ENCODE data around the gene WSCD2.

The WSCD2 gene

DNA sequence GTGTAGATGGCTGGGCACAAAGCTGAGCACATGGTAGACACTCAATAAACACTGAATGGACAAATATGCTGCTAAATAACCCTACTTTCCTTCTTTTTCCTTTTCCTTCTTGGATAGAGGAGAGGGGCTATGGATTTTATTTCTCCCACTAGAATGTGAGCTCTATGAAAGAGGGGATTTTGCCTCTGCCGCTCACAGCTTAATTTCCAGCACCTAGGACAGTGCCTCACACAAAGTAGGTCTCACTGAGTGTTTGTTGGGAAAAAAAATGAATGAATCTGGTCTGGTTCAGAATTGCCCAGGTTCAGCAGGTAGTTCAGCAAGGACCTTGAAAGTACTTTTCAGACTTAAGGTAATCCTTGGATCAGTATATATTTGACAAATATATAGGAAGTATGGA lies 65.5 kb downstream of the WSCD2 start:
- TF ChIP-seq, protein P1, sequence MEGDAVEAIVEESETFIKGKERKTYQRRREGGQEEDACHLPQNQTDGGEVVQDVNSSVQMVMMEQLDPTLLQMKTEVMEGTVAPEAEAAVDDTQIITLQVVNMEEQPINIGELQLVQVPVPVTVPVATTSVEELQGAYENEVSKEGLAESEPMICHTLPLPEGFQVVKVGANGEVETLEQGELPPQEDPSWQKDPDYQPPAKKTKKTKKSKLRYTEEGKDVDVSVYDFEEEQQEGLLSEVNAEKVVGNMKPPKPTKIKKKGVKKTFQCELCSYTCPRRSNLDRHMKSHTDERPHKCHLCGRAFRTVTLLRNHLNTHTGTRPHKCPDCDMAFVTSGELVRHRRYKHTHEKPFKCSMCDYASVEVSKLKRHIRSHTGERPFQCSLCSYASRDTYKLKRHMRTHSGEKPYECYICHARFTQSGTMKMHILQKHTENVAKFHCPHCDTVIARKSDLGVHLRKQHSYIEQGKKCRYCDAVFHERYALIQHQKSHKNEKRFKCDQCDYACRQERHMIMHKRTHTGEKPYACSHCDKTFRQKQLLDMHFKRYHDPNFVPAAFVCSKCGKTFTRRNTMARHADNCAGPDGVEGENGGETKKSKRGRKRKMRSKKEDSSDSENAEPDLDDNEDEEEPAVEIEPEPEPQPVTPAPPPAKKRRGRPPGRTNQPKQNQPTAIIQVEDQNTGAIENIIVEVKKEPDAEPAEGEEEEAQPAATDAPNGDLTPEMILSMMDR (IDR thresholded peaks at IDR 0.05; ENCODE audit: borderline replicate concordance, insufficient read depth, low read depth, low read length) = no peak
- no peak overlapping the region for H3K4me3 ChIP-seq (ENCODE audit: low read depth, low read length)

DNA sequence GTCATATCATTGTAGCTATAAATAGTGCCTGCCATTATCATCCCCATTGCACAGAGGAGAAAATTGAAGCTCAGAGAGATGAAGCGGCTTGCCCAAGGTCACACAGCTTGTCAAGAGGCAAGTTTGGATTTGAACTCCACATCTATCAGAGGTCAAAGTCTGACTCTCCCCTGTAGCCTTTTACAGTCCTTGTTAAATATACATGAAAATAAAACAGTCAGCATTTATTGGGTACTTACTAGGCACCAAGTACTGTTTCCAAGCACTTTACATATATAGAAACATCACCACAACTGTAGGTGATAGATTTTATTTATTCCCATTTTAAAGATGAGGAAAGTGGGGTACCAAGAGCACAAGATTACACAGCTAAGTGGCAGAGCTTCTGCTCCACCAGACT lies 67.2 kb downstream of the WSCD2 start:
- H3K4me3 ChIP-seq (ENCODE audit: low read depth, low read length) = no peak overlapping the region
- TF ChIP-seq, protein P1 (IDR thresholded peaks at IDR 0.05; ENCODE audit: borderline replicate concordance, insufficient read depth, low read depth, low read length) = no peak

DNA sequence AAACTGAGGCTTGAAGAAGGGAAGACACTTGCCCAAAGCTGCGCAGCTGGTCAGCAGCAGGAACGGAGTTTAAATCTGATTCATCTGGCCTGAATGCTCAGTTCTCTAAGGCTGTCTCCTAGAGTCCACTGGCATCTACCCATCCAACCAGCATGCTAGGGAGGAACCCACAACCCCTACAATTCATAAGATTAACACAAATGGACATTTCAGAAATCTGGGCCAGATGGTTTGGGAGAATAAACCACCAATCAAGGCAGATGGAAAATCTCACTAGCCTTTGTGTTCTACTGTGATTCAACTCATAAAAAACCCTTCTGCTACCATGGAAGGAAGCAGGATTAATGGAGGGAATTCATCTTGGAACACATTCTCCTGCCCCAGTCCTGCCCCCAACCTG lies 67.8 kb downstream of the WSCD2 start:
- H3K4me3 ChIP-seq (ENCODE audit: low read depth, low read length) = no peak overlapping the region
- TF ChIP-seq, protein P1 (IDR thresholded peaks at IDR 0.05; ENCODE audit: borderline replicate concordance, insufficient read depth, low read depth, low read length) = no peak

DNA sequence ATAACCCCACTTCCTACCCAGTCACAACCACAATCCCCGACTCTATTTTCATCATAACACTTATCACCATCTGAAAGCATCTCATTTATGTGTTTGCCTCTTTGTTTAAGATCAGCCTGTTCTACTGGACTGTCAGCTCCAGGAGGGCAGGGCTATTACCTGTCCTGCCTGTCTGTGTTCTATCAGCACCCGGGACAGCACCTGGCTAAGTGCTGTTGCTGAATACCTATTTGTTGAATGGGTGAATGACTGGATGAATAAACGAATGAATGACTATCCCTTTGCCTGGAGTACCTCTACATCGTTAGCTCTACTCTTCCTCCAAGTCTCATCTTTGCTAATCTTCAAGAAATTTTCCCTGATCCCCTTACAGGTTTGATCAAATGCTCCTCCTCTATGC lies 69.0 kb downstream of the WSCD2 start:
- TF ChIP-seq, protein P1 (IDR thresholded peaks at IDR 0.05; ENCODE audit: borderline replicate concordance, insufficient read depth, low read depth, low read length) = no peak
- no peak overlapping the region for H3K4me3 ChIP-seq (ENCODE audit: low read depth, low read length)

DNA sequence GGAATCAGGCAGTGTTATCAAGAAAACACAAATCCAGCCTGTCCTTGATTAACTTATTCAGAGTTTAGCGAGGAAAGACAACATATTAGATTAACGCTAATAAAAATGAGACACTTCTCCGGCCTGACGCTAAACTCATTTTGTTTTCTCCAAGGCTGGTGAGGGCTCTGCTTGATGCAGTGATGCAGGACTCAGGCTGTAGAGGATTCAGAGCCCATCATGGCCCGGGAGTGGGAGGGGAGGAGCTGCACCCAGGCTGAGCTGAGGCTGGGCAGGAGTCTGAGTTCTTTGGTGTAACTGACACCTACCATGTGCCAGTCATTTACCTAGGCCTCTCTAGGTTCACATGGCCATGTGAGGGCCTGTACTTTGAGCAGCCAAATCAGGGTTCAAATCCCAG lies 70.0 kb downstream of the WSCD2 start:
- TF ChIP-seq, protein P1 (IDR thresholded peaks at IDR 0.05; ENCODE audit: borderline replicate concordance, insufficient read depth, low read depth, low read length) = no peak
- H3K4me3 ChIP-seq (ENCODE audit: low read depth, low read length) = no peak overlapping the region

DNA sequence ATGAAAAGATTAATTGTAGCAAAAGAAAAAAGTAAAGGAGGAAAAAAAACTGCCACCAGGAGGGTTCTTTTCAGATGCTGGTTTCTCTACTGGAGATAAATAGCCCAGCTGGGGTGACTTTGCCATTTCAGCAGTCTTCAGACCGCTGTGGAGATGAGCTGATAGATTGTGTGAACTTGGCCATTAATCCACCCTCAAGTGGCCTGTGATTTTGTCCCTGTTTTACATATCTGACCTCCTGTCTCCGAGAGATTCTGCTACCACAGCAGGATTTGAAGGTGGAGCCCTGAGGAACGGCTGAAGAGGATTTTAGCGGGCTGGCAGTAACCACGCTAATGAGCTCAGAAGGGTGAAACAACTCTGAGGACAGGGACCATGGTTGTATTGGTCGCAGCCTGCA lies 72.7 kb downstream of the WSCD2 start:
- TF ChIP-seq, protein P1 (IDR thresholded peaks at IDR 0.05; ENCODE audit: borderline replicate concordance, insufficient read depth, low read depth, low read length) = no peak

DNA sequence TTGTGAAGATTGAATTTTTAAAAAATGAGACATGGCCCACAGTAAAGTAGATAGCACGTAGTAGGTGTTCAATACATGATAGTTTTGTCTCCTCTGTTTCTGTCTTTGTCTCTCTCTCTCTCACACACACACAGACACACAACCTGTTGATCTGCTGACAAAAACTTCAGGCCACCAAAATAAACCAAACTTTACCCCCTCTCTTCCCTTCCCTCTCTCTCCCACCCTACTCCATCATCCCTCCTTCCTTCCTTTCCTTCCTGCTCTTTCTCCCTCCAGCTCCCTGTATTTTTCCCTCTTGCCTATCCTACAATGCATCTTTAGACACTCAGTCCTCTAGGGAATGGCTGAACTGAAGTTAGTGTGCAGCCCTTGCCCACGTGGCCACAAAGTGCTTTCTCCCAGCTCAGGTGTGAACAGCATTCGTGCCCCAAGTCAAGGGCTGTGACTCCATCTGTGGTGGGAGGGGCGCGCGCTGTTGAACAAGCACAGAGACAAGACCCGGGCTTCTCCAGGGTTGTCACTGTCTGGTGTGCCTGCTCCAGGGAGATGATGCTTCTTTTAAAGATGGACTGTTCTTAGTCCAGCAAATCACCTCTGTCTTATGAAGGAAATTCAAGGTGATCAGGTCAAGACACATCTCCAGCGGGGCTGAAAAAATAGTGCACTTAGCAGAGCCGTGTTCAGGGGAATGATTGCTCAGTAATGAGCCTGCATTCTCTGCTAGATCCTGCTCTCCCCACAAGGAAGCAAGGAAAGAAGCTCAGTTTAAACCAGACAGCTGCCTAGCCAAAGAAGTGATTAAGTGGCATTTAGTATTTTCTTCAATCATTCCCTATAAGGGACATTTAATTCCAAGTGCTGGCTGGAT lies 75.3 kb downstream of the WSCD2 start:
- H3K4me3 ChIP-seq (ENCODE audit: low read depth, low read length) = no peak overlapping the region

More for the DNA sequence above, 72.7 kb downstream of the WSCD2 start:
- no peak overlapping the region for H3K4me3 ChIP-seq (ENCODE audit: low read depth, low read length)

More for the DNA sequence above, 75.3 kb downstream of the WSCD2 start:
- TF ChIP-seq, protein P1 (IDR thresholded peaks at IDR 0.05; ENCODE audit: borderline replicate concordance, insufficient read depth, low read depth, low read length) = no peak
